Prostate gland (tissue), 2 donors: Measurements from ENCODE around the gene FCGR3A. TPM values are rescaled to one million over a fixed set of nuclear protein-coding genes. Genes with fewer than 3 reads are reported as not detected.
"Not testable (repeated sequence)": the region's sequence is repeated elsewhere in the genome, so short reads cannot be mapped to it uniquely, and the experiment has no call there.

Source experiments
- DNase-seq: peaks from one replicate; pipeline ENCODE4 v3.0.0-alpha.2; 2019; ENCODE audit warnings: low spot score
- H3K27ac ChIP-seq, 2 donors: fragments of 200-600 bp; sonication (generic); 2 replicates each; pipeline ENCODE4 v1.5.1; 2017 to 2019
- H3K27me3 ChIP-seq: fragments of 200-600 bp; sonication (generic); replicated peaks from 2 replicates; pipeline ENCODE4 v1.5.1; 2019; ENCODE audit not compliant: insufficient read depth
- H3K36me3 ChIP-seq, 2 donors: fragments of 200-600 bp; sonication (generic); 1 replicate in 1 of 2; 2 replicates in 1 of 2; pipeline versions ENCODE4 v1.5.1 to v1.8.1; 2017 to 2019
- H3K4me1 ChIP-seq: fragments of 200-600 bp; sonication (generic); replicated peaks from 2 replicates; pipeline ENCODE4 v1.5.1; 2019
- H3K4me3 ChIP-seq, 2 donors: fragments of 200-600 bp; sonication (generic); 2 replicates each; pipeline ENCODE4 v1.5.1; 2017 to 2019
- H3K9me3 ChIP-seq: fragments of 200-600 bp; sonication (generic); 2 replicates; pipeline ENCODE4 v1.5.1; 2017
- WGBS: methylation state at CpG from one replicate; pipeline ENCODE4 v1.1.5; 2018; 5-methylcytosine and 5-hydroxymethylcytosine counted together
- intact Hi-C: fragments of 100-400 bp; cut with DNase I; formaldehyde crosslinking; loops from one replicate; pipeline ENCODE4 v1.14.2; 2022
- total RNA-seq, 2 donors: library from RNA; depleted of rRNA; stranded (reverse); fragments of >200 nt; gene quantifications; one replicate each; pipeline ENCODE4 v1.1.0, GENCODE V29; 2016
- TF ChIP-seq, protein P1 (sequence below), 4 experiments: fragments of 200-600 bp in 2 of 4; fragments of 450-650 bp in 2 of 4; sonication (generic) in 2 of 4; IDR thresholded peaks; 1 replicate in 3 of 4; 2 replicates in 1 of 4; pipeline ENCODE4 v1.5.1; 2016 to 2019; ENCODE audit warnings: antibody characterized with exemption in 4 of 4, mild to moderate bottlenecking in 2 of 4, moderate library complexity in 2 of 4

FCGR3A gene
- total RNA-seq = 1 to 10 TPM; 6.9 to 7.4 TPM

DNA sequence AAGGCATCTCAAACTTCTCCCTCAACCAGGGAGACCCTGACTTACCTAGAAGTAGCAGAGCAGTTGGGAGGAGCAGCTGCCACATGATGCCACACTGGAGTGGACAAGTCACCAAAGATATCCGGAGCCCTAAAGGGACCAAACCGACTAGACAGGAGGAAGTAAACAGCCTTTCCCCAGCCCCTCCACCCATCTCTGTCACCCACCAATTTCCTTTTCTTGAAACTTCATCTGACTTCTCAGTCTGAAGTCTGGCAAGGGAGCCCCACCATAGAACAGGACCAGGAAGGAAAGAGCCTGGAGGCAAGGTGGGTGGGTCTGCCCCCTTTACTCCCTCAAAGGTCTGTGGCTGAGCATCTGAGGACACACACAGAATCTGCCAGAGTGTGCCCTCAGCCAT is at the start of gene FCGR3A:
TSS of gene FCGR3A (minus strand) at position 167 of the 400 bp plus-strand sequence. CDS start at position 85, 82 bp downstream.
- TF ChIP-seq, protein P1, sequence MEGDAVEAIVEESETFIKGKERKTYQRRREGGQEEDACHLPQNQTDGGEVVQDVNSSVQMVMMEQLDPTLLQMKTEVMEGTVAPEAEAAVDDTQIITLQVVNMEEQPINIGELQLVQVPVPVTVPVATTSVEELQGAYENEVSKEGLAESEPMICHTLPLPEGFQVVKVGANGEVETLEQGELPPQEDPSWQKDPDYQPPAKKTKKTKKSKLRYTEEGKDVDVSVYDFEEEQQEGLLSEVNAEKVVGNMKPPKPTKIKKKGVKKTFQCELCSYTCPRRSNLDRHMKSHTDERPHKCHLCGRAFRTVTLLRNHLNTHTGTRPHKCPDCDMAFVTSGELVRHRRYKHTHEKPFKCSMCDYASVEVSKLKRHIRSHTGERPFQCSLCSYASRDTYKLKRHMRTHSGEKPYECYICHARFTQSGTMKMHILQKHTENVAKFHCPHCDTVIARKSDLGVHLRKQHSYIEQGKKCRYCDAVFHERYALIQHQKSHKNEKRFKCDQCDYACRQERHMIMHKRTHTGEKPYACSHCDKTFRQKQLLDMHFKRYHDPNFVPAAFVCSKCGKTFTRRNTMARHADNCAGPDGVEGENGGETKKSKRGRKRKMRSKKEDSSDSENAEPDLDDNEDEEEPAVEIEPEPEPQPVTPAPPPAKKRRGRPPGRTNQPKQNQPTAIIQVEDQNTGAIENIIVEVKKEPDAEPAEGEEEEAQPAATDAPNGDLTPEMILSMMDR (IDR thresholded peaks at IDR 0.05) = no peak
- intact Hi-C loops = no loop called here
- no peak within 1 kb of the TSS for H3K27ac ChIP-seq
- no peaks in the 10 kb centered on the region for H3K9me3 ChIP-seq
- no peaks in the 10 kb centered on the region for H3K27me3 ChIP-seq
- WGBS = 67% methylated on average over 2 of the region's 2 CpGs
- no peak for DNase-seq
- H3K4me1 ChIP-seq = no peaks in the 10 kb centered on the region
- no peaks in the 10 kb centered on the region for H3K36me3 ChIP-seq
- H3K4me3 ChIP-seq = no peak within 1 kb of the TSS

DNA sequence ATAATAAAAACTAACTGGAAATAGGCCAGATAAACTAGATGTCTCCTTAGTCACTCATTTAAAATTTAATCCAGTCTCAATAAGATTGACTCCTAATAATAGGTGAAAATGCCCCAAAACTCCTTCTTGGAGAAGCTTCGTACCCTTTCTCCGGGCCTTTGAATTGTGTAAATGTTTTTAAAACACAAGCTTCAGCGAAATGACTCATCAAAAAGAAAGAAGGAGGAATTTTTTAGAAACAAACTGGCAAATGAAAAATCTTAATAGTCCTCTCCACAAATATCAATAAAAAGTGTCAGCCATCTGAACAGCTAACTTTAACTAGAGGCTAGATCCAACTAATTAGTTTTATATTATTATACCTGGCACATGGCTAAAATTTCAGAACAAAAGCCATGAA is 47.5 kb upstream of the FCGR3A start:
- intact Hi-C loops, DNase-seq, H3K9me3 ChIP-seq, H3K27me3 ChIP-seq, H3K4me1 ChIP-seq, H3K36me3 ChIP-seq, H3K4me3 ChIP-seq, H3K27ac ChIP-seq: not testable (repeated sequence)
- 94% methylated on average over 3 of the region's 3 CpGs for WGBS

DNA sequence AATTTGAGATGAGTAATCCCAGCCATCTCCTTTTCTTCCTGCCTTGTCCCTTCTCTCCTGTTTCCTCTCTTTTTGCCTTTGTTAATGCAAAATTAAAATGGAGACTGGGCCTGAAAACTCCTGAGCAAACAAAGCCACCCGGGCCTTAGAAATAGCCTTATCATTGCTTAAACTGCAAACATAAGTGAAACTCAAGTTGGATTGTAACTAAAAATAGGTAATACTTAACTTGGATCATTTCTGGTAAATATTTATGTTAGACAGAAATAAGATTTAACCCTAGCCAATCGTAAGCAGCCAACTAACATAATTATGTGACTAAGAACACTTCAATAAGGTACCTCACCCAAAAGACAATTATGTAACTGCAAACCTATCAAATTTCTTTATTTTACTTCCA is 46.0 kb upstream of the FCGR3A start:
- H3K27me3 ChIP-seq, H3K9me3 ChIP-seq, H3K4me1 ChIP-seq, H3K4me3 ChIP-seq, DNase-seq, intact Hi-C loops, H3K36me3 ChIP-seq, H3K27ac ChIP-seq: not testable (repeated sequence)
- WGBS = 71% methylated on average over 2 of the region's 2 CpGs

DNA sequence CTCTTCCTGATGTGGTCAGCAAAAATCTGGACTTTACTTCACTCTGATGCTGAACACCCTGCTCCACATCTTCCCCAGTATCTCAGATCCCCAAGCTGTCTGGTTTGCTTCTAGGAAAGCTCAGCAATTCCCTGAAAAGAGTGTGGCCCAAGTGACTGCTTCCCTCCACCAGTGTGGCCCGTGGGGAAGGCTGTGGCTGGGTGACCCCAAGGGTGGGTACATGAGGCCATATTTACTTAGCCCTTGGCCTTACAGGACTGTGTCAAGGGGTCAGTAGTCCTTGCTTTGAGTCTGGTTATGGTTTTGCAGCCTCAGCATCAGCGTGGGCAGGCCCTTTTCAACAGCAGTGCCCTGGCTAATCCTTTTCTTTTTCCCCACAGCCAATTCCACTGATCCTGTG is 45.6 kb upstream of the FCGR3A start:
- H3K9me3 ChIP-seq, H3K4me3 ChIP-seq, H3K27me3 ChIP-seq, H3K27ac ChIP-seq, H3K36me3 ChIP-seq, H3K4me1 ChIP-seq, DNase-seq, intact Hi-C loops: not testable (repeated sequence)
- 75% methylated on average over 2 of the region's 2 CpGs for WGBS

DNA sequence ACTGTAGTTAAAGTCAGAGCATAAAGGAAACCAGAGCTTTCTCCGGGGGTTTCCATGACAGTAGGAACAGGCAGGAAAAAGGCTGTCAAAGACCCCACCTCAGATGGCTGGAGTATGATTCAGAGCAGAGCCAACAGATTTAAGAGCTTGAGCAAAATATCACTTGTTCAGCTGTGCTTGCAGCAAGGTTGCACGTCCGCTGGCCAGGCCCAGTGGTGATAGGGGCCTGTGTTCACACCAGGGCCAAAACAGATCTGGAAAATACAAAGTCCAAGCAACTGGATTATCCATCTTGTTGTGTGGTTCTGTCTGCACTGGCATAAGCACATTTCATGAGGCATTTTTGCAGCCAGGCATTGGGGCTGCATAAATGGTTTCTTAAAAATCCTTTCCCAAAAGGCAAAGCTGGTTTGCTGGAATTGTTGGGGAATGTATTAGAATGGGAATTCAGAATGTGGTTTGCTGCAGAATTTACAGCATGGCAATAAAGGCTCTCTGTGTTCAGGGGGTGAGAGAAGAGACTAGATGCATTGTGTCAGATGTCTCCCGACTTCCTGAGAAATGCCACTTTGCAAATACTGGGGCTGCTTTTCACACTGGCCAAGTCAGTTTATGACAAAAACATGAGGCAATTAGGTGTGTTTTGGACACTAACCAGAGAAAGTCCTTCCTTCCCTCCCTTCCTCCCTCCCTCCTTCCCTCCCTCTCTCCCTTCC is 44.8 kb upstream of the FCGR3A start:
- 60% methylated on average over 4 of the region's 4 CpGs for WGBS
- H3K36me3 ChIP-seq, DNase-seq, H3K27ac ChIP-seq, H3K9me3 ChIP-seq, H3K4me1 ChIP-seq, H3K4me3 ChIP-seq, intact Hi-C loops, H3K27me3 ChIP-seq: not testable (repeated sequence)

DNA sequence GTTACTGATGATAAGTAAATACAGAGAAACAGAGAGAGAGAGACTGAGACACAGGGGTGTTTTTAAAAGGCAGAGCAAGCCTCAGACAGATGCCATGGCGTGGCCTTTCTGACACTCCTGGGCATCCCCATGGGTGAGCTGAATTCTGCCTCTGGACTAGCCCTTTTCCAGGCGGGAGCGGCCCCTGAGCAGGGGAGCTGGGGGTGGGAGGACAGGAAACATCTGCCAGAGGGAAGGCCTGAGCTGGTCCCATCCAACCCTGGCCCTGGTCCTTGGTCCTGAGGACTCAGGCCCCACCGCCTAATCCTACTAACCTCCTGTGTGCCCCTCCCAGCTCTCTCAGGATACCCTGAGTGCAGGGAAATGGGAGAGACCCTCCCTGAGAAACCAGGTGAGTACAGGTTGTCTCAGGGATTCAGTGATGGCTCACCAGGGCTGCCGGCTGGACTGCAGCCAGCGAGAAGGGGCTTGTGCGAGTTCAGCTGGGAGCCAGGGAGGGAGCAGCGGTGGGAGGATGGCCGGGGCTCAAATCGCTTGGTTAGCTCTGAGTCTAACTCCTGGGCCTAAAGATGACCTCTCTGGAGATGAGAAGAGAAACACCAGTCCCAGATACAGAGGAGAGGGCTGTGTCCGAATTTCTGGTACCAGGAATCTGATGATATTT is 43.6 kb upstream of the FCGR3A start:
- H3K36me3 ChIP-seq, H3K9me3 ChIP-seq, intact Hi-C loops, H3K27me3 ChIP-seq, H3K27ac ChIP-seq, DNase-seq, H3K4me3 ChIP-seq, H3K4me1 ChIP-seq: not testable (repeated sequence)
- 68% methylated on average over 10 of the region's 11 CpGs for WGBS

DNA sequence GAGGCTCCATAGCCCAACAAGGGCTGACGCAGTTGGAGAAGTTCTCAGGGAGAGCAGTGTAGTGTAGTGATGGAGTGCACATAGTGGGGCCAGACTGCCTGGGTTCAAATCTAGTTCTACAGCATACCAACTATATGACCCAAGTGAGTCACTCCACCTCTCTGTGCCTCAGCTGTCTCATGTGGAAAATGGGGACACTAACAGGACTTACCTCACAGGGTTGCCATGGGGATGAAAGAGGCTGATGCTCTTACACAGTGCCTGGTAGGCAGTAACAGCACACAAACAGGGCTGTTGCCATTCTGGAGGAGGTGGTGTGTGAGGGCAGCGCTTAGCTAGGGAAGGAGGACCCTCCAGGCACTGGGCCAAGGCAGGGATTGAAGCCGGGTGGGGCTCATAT is 43.0 kb upstream of the FCGR3A start:
- DNase-seq, H3K4me1 ChIP-seq, intact Hi-C loops, H3K27me3 ChIP-seq, H3K27ac ChIP-seq, H3K4me3 ChIP-seq, H3K36me3 ChIP-seq, H3K9me3 ChIP-seq: not testable (repeated sequence)
- 79% methylated on average over 2 of the region's 3 CpGs for WGBS

DNA sequence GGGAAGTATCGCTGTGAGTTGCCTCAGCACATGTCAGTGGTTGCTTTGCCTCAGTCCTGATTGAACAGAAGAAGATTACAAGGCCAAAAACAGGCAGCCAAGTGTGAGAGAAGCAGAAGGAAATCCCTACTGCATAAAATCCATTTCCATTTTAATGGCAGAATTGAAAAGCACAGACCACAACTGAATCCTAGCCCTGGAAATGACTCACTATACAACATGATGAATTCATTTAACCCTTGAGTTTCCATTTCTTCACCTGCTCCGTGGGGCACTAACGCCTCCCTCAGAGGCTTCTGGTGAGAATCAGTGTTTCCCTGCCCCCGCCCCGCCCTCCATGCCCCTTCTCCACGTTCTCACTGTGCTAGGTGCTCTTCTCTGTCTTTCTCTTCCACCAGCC is 40.3 kb upstream of the FCGR3A start:
- H3K27ac ChIP-seq, H3K4me1 ChIP-seq, H3K36me3 ChIP-seq, H3K9me3 ChIP-seq, DNase-seq, H3K27me3 ChIP-seq, intact Hi-C loops, H3K4me3 ChIP-seq: not testable (repeated sequence)
- WGBS = 91% methylated on average over 1 of the region's 6 CpGs

DNA sequence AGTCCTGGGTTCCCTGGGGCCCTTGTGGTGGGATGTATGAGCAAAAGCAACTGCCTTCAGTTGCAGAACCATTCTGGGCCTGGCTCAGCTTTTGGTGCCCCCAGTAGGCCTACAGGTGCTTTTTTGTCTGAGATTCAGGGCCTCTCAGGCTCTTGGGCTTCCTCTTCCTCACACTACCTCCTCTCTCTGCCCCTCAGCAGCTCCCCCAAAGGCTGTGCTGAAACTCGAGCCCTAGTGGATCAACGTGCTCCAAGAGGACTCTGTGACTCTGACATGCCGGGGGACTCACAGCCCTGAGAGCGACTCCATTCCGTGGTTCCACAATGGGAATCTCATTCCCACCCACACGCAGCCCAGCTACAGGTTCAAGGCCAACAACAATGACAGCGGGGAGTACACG is 39.7 kb upstream of the FCGR3A start:
- H3K4me1 ChIP-seq, H3K36me3 ChIP-seq, H3K4me3 ChIP-seq, H3K27me3 ChIP-seq, H3K9me3 ChIP-seq, DNase-seq, H3K27ac ChIP-seq, intact Hi-C loops: not testable (repeated sequence)
- WGBS = 73% methylated on average over 5 of the region's 8 CpGs

DNA sequence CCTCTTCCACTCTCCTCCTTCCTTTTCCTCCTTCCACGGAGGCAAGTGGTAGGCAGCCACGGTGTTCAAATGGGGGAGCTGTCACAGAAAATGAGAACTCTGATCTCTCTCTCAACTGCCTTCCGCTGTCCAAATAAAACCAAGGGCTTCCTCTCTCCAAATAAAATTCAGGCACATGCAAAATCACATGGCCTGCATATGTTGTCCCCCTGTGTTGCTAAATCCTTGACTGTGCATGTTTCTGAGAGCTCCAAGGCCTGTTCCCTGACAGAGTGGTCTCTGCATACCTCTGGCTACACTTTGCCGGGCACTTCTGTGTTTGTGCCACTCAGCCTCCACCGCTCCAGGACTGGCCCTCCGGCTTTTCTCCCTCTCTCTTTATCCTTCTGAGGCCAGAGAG is 39.0 kb upstream of the FCGR3A start:
- DNase-seq, H3K27ac ChIP-seq, H3K27me3 ChIP-seq, H3K9me3 ChIP-seq, H3K4me3 ChIP-seq, H3K4me1 ChIP-seq, H3K36me3 ChIP-seq, intact Hi-C loops: not testable (repeated sequence)
- no CpG with 5 or more reads among the region's 6 CpGs for WGBS

DNA sequence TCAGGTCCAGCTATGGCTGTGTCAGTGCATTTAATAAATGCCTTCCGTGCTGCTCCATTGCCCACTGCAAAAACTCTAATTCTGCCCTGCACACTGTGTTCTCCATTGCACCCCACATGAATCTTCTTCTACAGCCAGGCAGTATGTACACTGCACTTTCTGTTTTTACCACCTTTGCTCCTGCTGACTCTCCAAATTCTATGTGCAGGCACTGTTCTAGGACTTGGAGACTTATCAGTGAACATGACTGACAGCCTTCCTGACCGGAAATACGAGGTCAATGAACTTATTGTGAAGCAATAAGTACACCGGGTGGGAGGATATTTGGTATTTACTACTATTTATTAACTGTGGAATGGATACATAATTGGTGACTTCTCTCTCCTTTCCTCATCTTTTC is 33.3 kb upstream of the FCGR3A start:
- H3K27ac ChIP-seq, DNase-seq, H3K27me3 ChIP-seq, intact Hi-C loops, H3K4me3 ChIP-seq, H3K4me1 ChIP-seq, H3K36me3 ChIP-seq, H3K9me3 ChIP-seq: not testable (repeated sequence)
- no CpG with 5 or more reads among the region's 4 CpGs for WGBS
